Endothelial cell (in vitro differentiated cells): ENCODE measurements around the gene YY1AP1. TPM values are rescaled to one million over a fixed set of nuclear protein-coding genes. Genes with fewer than 3 reads are reported as not detected.
A peak's percentile ranks its signal among the peaks of the same experiment; 100 is the strongest.

Experiments used
- DNase-seq: peaks from one replicate; pipeline ENCODE4 v3.0.0; 2021; ENCODE audit warnings: low spot score
- H3K27ac Mint-ChIP-seq: one replicate; pipeline ENCODE4 v1.8.0; 2021; ENCODE audit warnings: mixed read lengths, inconsistent platforms; ENCODE audit not compliant: unreplicated experiment
- H3K27me3 Mint-ChIP-seq: one replicate; pipeline ENCODE4 v1.8.0; 2021; ENCODE audit warnings: mild to moderate bottlenecking, moderate library complexity, mixed read lengths, inconsistent platforms; ENCODE audit not compliant: unreplicated experiment
- H3K36me3 Mint-ChIP-seq: one replicate; pipeline ENCODE4 v1.8.0; 2021; ENCODE audit warnings: mild to moderate bottlenecking, low read depth, mixed read lengths, inconsistent platforms; ENCODE audit not compliant: unreplicated experiment
- H3K4me1 Mint-ChIP-seq: one replicate; pipeline ENCODE4 v1.8.0; 2021; ENCODE audit warnings: mild to moderate bottlenecking, mixed read lengths, inconsistent platforms; ENCODE audit not compliant: unreplicated experiment
- H3K4me3 Mint-ChIP-seq: one replicate; pipeline ENCODE4 v1.8.0; 2021; ENCODE audit warnings: mild to moderate bottlenecking, mixed read lengths, inconsistent platforms; ENCODE audit not compliant: unreplicated experiment
- H3K9me3 Mint-ChIP-seq: one replicate; pipeline ENCODE4 v1.8.0; 2021; ENCODE audit warnings: mixed read lengths, inconsistent platforms; ENCODE audit not compliant: unreplicated experiment
- CTCF ChIP-seq: fragments of 200-600 bp; sonication (generic); IDR thresholded peaks from one replicate; pipeline ENCODE4 v1.5.0; 2021; ENCODE audit warnings: antibody characterized with exemption; ENCODE audit not compliant: unreplicated experiment
- total RNA-seq: library from RNA; stranded (reverse); fragmentation: NEBNext Ultra II Directional; extraction: Animal tissue kit (Norgen Biotek cat#: 25700); gene quantifications from one replicate; pipeline ENCODE4 v1.2.1, GENCODE V29; 2021; ENCODE audit not compliant: unreplicated experiment

YY1AP1 gene
- total RNA-seq, 1 donor from 2014 or later = 42.3 TPM

DNA sequence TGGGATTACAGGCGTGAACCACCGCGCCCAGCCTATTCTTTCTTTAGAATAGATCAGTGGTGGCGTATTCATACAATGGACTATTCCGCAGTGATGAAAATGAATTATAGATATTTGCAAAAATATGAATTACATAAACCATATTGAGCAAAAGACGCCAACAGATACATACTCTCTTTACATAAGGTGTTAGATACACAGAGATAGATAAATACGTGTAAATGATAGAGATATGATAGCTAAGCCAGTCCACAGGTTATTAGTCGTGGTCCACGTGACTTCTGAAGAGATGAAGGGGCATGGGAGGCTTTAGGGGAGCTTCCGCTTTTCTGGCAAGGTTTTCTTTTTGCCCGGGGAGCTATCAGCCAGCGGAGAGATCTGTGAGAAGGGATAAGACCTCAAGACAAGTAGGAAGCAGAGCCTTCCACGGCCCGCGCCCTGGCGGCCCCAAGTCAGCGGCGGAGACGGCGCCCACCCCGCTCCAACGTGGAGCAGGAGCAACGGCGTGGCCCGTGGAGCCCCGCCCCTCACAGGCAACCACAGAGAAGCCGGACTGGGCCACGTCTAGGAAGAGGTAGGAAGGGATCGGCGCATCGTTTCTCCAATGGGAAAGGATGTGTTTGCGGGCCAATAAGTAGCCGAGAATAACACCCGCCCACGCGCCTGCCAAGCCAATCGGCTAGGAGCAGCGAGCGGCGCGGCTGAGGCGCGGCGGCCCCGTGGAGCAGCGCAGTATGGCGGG lies 78.9 kb downstream of the YY1AP1 start, which contains the start of gene MSTO1:
TSS of gene MSTO1 (plus strand) at position 704 of the 742 bp plus-strand sequence. CDS start at position 735, 31 bp downstream.
- no peak for TF ChIP-seq CTCF
- H3K4me3 Mint-ChIP-seq = peak within 1 kb of the TSS; percentile 91
- peak; percentile 75 for DNase-seq
- H3K9me3 Mint-ChIP-seq = no peaks in the 10 kb centered on the region
- peak within 1 kb of the TSS; percentile 77 for H3K27ac Mint-ChIP-seq
- peaks cover 3% of the 10 kb centered on the region for H3K27me3 Mint-ChIP-seq
- peaks cover 4% of the 10 kb centered on the region for H3K4me1 Mint-ChIP-seq
- H3K36me3 Mint-ChIP-seq = peaks cover 14% of the 10 kb centered on the region

Other genes starting within 250 kb of the YY1AP1 start
- gene ASH1L, start 126.0 kb downstream of the YY1AP1 start, total RNA-seq = 28.5 TPM
- 34.5 TPM for gene MSTO1, start 78.6 kb downstream of the YY1AP1 start, total RNA-seq
- 120 TPM for gene DAP3, start 317 bp upstream of the YY1AP1 start, total RNA-seq
- gene GON4L, start 168.4 kb upstream of the YY1AP1 start, total RNA-seq = 72.7 TPM
- gene SYT11, start 170.8 kb upstream of the YY1AP1 start, total RNA-seq = 15.4 TPM
- gene RIT1, start 222.6 kb upstream of the YY1AP1 start, total RNA-seq = 69.2 TPM
- gene KHDC4, start 245.6 kb upstream of the YY1AP1 start, total RNA-seq = 42.6 TPM